Measurements from ENCODE around the gene YKT6.
"Not testable (repeated sequence)": the region's sequence is repeated elsewhere in the genome, so short reads cannot be mapped to it uniquely, and the experiment has no call there.

Gene YKT6

GRCh38 chr7:44159824-44160630, 40.8 kb upstream of the YKT6 start:
- TF ChIP-seq POLR2A (IDR thresholded peaks at IDR 0.05; ENCODE audit: low read length) = no peak
- no peak for TF ChIP-seq GATA1 (IDR thresholded peaks at IDR 0.05; ENCODE audit: low read depth, low read length)
- DNase-seq = no peak

GRCh38 chr7:44161371-44161770, 39.4 kb upstream of the YKT6 start:
- TF ChIP-seq POLR2A (IDR thresholded peaks at IDR 0.05; ENCODE audit: low read length) = no peak
- TF ChIP-seq GATA1 (IDR thresholded peaks at IDR 0.05; ENCODE audit: low read depth, low read length) = no peak
- no peak for DNase-seq

- no peak for DNase-seq
- TF ChIP-seq POLR2A (IDR thresholded peaks at IDR 0.05; ENCODE audit: low read length) (no peak), GATA1 (IDR thresholded peaks at IDR 0.05; ENCODE audit: low read depth, low read length) (no peak)
Observed at GRCh38 chr7:44162179-44162578, 38.6 kb upstream of the YKT6 start.

- TF ChIP-seq GATA1 (IDR thresholded peaks at IDR 0.05; ENCODE audit: low read depth, low read length) = no peak
- no peak for TF ChIP-seq POLR2A (IDR thresholded peaks at IDR 0.05; ENCODE audit: low read length)
- no peak for DNase-seq
Observed at GRCh38 chr7:44162785-44163395, 37.9 kb upstream of the YKT6 start.

- no peak for TF ChIP-seq GATA1 (IDR thresholded peaks at IDR 0.05; ENCODE audit: low read depth, low read length)
- TF ChIP-seq POLR2A (IDR thresholded peaks at IDR 0.05; ENCODE audit: low read length) = no peak
- DNase-seq = no peak
Observed at GRCh38 chr7:44163591-44163990, 37.2 kb upstream of the YKT6 start.

GRCh38 chr7:44167920-44168319, 32.9 kb upstream of the YKT6 start:
- DNase-seq = no peak
- TF ChIP-seq POLR2A (IDR thresholded peaks at IDR 0.05; ENCODE audit: low read length) = no peak
- TF ChIP-seq GATA1 (IDR thresholded peaks at IDR 0.05; ENCODE audit: low read depth, low read length) = no peak

- DNase-seq = not testable (repeated sequence)
Observed at GRCh38 chr7:44171901-44172300, 28.9 kb upstream of the YKT6 start.

- TF ChIP-seq GATA1 (IDR thresholded peaks at IDR 0.05; ENCODE audit: low read depth, low read length) (no peak), POLR2A (IDR thresholded peaks at IDR 0.05; ENCODE audit: low read length) (no peak)
- DNase-seq = no peak
Observed at GRCh38 chr7:44172352-44172751, 28.4 kb upstream of the YKT6 start.

- no peak for TF ChIP-seq POLR2A (IDR thresholded peaks at IDR 0.05; ENCODE audit: low read length)
- TF ChIP-seq GATA1 (IDR thresholded peaks at IDR 0.05; ENCODE audit: low read depth, low read length) = no peak
- no peak for DNase-seq
Observed at GRCh38 chr7:44172803-44173424, 27.9 kb upstream of the YKT6 start.

- TF ChIP-seq POLR2A (IDR thresholded peaks at IDR 0.05; ENCODE audit: low read length) = no peak
- TF ChIP-seq GATA1 (IDR thresholded peaks at IDR 0.05; ENCODE audit: low read depth, low read length) = no peak
- no peak for DNase-seq
Observed at GRCh38 chr7:44173911-44174693, 26.7 kb upstream of the YKT6 start.

- not testable (repeated sequence) for DNase-seq
Observed at GRCh38 chr7:44174694-44174948, 26.2 kb upstream of the YKT6 start.

- no peak for DNase-seq
- no peak for TF ChIP-seq POLR2A (IDR thresholded peaks at IDR 0.05; ENCODE audit: low read length)
- no peak for TF ChIP-seq GATA1 (IDR thresholded peaks at IDR 0.05; ENCODE audit: low read depth, low read length)
Observed at GRCh38 chr7:44175730-44176129, 25.0 kb upstream of the YKT6 start.

GRCh38 chr7:44176486-44176885, 24.3 kb upstream of the YKT6 start:
- DNase-seq = no peak

GRCh38 chr7:44177570-44178131, 23.1 kb upstream of the YKT6 start:
- no peak for TF ChIP-seq GATA1 (IDR thresholded peaks at IDR 0.05; ENCODE audit: low read depth, low read length)
- no peak for TF ChIP-seq POLR2A (IDR thresholded peaks at IDR 0.05; ENCODE audit: low read length)
- DNase-seq = no peak

More at GRCh38 chr7:44176486-44176885, 24.3 kb upstream of the YKT6 start:
- no peak for TF ChIP-seq POLR2A (IDR thresholded peaks at IDR 0.05; ENCODE audit: low read length)
